K562 (cell line): Measurements from ENCODE around the gene TTC39A. TPM values are rescaled to one million over a fixed set of nuclear protein-coding genes. Genes with fewer than 3 reads are reported as not detected.
A peak's percentile ranks its signal among the peaks of the same experiment; 100 is the strongest.

Source experiments
- ATF7 ChIP-seq: fragments of 450-650 bp; IDR thresholded peaks from 2 replicates; pipeline ENCODE4 v1.7.1; 2014; ENCODE audit warnings: mild to moderate bottlenecking, moderate library complexity
- BRD4 ChIP-seq: fragments of 200-600 bp; sonication (generic); IDR thresholded peaks from 2 replicates; pipeline ENCODE4 v1.6.1; 2017; ENCODE audit warnings: inconsistent platforms
- IFI16 ChIP-seq: fragments of 250-450 bp; sonication (Bioruptor Pico); IDR thresholded peaks from 2 replicates; pipeline ENCODE4 v2.1.2; 2022; ENCODE audit warnings: mild to moderate bottlenecking, inconsistent platforms
- PKNOX1 ChIP-seq: fragments of 450-650 bp; IDR thresholded peaks from 2 replicates; pipeline ENCODE4 v1.6.1; 2016
- SIN3B ChIP-seq: fragments of 450-650 bp; IDR thresholded peaks from 2 replicates; pipeline ENCODE4 v1.6.1; 2017; ENCODE audit warnings: low read depth, mild to moderate bottlenecking, moderate library complexity
- XRCC3 ChIP-seq: fragments of 450-650 bp; IDR thresholded peaks from 2 replicates; pipeline ENCODE4 v1.6.1; 2017; ENCODE audit warnings: mild to moderate bottlenecking, moderate library complexity
- YY1 ChIP-seq, 3 experiments: IDR thresholded peaks; 2 replicates each; pipeline ENCODE4 v1.6.1; 2011; ENCODE audit warnings: low read length in 2 of 3, mild to moderate bottlenecking in 2 of 3, moderate library complexity in 2 of 3, borderline replicate concordance in 1 of 3, control low read depth in 1 of 3, low read depth in 1 of 3; ENCODE audit not compliant: insufficient read depth in 3 of 3, insufficient replicate concordance in 2 of 3, control insufficient read depth in 1 of 3, insufficient read length in 1 of 3; ENCODE audit errors: extremely low read depth in 1 of 3
- ZNF584 ChIP-seq: fragments of 200-800 bp; sonication (Bioruptor generic); IDR thresholded peaks from 2 replicates; pipeline ENCODE4 v1.6.1; 2016; ENCODE audit warnings: low read depth, mild to moderate bottlenecking, missing genetic modification characterization, missing compliant biosample characterization
- polyA plus RNA-seq, 8 experiments: library from polyadenylated mRNA; depleted of rRNA in 4 of 8; stranded (reverse) in 5 of 8; unstranded in 3 of 8; fragments of >200 nt; fragmentation: Nextera tagmentation in 2 of 8; fragmentation: Illumina TruSeq in 1 of 8; extraction: Ambion mirVana in 2 of 8; extraction: Trizol in 1 of 8; gene quantifications; 2 replicates each; pipeline versions ENCODE4 v1.2.1 to v1.2.3, GENCODE V29; 2011 to 2014; ENCODE audit warnings: inconsistent platforms in 1 of 8, missing spikeins in 1 of 8
- total RNA-seq, 7 experiments: library from RNA; depleted of rRNA in 6 of 7; stranded (reverse); fragments of >200 nt in 6 of 7; fragmentation: Illumina TruSeq in 2 of 7; extraction: Trizol in 2 of 7; gene quantifications; 2 replicates each; pipeline versions ENCODE4 v1.2.1 to v1.2.3, GENCODE V29; 2011 to 2021; ENCODE audit warnings: low replicate concordance in 1 of 7
- TF ChIP-seq, protein P1 (sequence below), 2 experiments: fragments of 450-650 bp; formaldehyde crosslinking in 1 of 2; IDR thresholded peaks; 2 replicates each; pipeline versions ENCODE4 v1.4.0 to v1.6.1; 2014 to 2020; ENCODE audit warnings: mild to moderate bottlenecking in 2 of 2, borderline replicate concordance in 1 of 2, low read depth in 1 of 2
- TF ChIP-seq, protein P2 (sequence below): fragments of 250-450 bp; sonication (Bioruptor Pico); IDR thresholded peaks from 2 replicates; pipeline ENCODE4 v1.5.0; 2021; ENCODE audit warnings: mild to moderate bottlenecking, borderline replicate concordance
- TF ChIP-seq, protein P3 (sequence below), 3 experiments: fragments of 200-800 bp in 1 of 3; sonication (Bioruptor generic) in 1 of 3; sonication (generic) in 1 of 3; formaldehyde crosslinking in 1 of 3; IDR thresholded peaks; 2 replicates each; pipeline versions ENCODE4 v1.6.1 to v1.8.0; 2016 to 2022; ENCODE audit warnings: mild to moderate bottlenecking in 2 of 3, missing compliant biosample characterization in 2 of 3, missing genetic modification characterization in 2 of 3, missing genetic modification reagents in 1 of 3

The TTC39A gene
- total and polyA plus RNA-seq, 9 of the 15 experiments (the other 6 are each of a cell fraction or from before 2014, with no cell fraction given) = 0.18 to 0.82 (median 0.35) TPM

DNA sequence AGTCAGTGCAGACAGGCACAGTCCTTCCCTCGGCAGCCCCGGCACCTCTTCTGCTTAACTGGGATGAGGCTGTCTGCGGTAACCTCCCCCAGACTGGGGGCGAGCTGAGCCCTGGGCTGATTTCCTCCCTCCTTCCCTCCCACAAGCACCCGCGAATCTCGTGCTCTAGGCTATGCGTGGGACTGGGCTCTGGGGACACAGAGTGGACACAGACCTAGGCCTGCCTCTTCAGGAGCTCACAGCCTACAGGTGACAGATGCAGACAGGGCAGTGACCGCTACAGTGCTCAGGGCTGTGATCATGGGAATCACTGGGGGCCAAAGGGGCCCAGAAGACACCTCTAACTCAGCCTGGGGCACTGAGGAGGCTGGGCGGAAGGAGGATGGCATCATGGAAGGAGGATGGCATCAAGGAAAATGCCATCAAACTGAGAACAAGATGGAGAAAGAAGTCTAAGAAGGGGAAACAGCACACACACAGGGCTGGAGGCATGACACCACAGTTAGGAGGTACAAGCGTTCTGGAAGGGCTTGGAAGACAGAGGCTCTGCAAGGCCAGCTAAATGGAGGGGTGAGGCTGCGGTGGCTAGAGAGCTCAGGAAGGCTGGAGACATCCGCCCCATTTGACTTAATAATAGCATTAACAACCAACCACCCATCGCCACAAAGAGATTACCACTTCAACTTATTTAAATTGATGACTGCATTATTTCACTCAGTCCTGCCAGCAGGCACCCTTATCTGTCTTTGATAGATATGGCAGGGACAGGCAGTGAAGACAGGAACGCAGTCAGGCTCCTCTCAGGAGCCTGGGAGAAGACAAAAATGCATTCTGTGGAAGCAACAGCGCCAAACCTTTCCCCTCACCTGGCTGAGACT lies 4.2 kb downstream of the TTC39A start (continued):
- TF ChIP-seq, protein P1, sequence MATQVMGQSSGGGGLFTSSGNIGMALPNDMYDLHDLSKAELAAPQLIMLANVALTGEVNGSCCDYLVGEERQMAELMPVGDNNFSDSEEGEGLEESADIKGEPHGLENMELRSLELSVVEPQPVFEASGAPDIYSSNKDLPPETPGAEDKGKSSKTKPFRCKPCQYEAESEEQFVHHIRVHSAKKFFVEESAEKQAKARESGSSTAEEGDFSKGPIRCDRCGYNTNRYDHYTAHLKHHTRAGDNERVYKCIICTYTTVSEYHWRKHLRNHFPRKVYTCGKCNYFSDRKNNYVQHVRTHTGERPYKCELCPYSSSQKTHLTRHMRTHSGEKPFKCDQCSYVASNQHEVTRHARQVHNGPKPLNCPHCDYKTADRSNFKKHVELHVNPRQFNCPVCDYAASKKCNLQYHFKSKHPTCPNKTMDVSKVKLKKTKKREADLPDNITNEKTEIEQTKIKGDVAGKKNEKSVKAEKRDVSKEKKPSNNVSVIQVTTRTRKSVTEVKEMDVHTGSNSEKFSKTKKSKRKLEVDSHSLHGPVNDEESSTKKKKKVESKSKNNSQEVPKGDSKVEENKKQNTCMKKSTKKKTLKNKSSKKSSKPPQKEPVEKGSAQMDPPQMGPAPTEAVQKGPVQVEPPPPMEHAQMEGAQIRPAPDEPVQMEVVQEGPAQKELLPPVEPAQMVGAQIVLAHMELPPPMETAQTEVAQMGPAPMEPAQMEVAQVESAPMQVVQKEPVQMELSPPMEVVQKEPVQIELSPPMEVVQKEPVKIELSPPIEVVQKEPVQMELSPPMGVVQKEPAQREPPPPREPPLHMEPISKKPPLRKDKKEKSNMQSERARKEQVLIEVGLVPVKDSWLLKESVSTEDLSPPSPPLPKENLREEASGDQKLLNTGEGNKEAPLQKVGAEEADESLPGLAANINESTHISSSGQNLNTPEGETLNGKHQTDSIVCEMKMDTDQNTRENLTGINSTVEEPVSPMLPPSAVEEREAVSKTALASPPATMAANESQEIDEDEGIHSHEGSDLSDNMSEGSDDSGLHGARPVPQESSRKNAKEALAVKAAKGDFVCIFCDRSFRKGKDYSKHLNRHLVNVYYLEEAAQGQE (IDR thresholded peaks at IDR 0.05; ENCODE audit: borderline replicate concordance) = no peak
- TF ChIP-seq, protein P1 (CRISPR knock-in tag; IDR thresholded peaks at IDR 0.05; ENCODE audit: low read depth) = peak; percentile 55; the same call in 1 of the 2 replicates
- TF ChIP-seq PKNOX1 = peak; percentile 39; the same call in 1 of the 2 replicates
- TF ChIP-seq ZNF584 (CRISPR knock-in tag) = no peak
- no peak for TF ChIP-seq YY1 (IDR thresholded peaks at IDR 0.05; ENCODE audit: borderline replicate concordance in 1 of 3, control insufficient read depth in 1 of 3, extremely low read depth in 1 of 3, insufficient read depth in 3 of 3, insufficient read length in 1 of 3, insufficient replicate concordance in 2 of 3, low read depth in 1 of 3, low read length in 2 of 3)
- no peak for TF ChIP-seq IFI16 (CRISPR knock-in tag)
- no peak for TF ChIP-seq SIN3B
- TF ChIP-seq, protein P2, sequence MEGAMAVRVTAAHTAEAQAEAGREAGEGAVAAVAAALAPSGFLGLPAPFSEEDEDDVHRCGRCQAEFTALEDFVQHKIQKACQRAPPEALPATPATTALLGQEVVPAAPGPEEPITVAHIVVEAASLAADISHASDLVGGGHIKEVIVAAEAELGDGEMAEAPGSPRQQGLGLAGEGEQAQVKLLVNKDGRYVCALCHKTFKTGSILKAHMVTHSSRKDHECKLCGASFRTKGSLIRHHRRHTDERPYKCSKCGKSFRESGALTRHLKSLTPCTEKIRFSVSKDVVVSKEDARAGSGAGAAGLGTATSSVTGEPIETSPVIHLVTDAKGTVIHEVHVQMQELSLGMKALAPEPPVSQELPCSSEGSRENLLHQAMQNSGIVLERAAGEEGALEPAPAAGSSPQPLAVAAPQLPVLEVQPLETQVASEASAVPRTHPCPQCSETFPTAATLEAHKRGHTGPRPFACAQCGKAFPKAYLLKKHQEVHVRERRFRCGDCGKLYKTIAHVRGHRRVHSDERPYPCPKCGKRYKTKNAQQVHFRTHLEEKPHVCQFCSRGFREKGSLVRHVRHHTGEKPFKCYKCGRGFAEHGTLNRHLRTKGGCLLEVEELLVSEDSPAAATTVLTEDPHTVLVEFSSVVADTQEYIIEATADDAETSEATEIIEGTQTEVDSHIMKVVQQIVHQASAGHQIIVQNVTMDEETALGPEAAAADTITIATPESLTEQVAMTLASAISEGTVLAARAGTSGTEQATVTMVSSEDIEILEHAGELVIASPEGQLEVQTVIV (CRISPR knock-in tag) = no peak
- TF ChIP-seq, protein P3, sequence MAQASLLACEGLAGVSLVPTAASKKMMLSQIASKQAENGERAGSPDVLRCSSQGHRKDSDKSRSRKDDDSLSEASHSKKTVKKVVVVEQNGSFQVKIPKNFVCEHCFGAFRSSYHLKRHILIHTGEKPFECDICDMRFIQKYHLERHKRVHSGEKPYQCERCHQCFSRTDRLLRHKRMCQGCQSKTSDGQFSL (CRISPR knock-in tag; IDR thresholded peaks at IDR 0.05) = no peak
- TF ChIP-seq, protein P3 (tag; IDR thresholded peaks at IDR 0.05) = no peak
- no peak for TF ChIP-seq BRD4
- TF ChIP-seq XRCC3 = no peak
- TF ChIP-seq ATF7 = no peak
